ENCODE measurements around the gene ENTR1.

ENTR1 gene

DNA sequence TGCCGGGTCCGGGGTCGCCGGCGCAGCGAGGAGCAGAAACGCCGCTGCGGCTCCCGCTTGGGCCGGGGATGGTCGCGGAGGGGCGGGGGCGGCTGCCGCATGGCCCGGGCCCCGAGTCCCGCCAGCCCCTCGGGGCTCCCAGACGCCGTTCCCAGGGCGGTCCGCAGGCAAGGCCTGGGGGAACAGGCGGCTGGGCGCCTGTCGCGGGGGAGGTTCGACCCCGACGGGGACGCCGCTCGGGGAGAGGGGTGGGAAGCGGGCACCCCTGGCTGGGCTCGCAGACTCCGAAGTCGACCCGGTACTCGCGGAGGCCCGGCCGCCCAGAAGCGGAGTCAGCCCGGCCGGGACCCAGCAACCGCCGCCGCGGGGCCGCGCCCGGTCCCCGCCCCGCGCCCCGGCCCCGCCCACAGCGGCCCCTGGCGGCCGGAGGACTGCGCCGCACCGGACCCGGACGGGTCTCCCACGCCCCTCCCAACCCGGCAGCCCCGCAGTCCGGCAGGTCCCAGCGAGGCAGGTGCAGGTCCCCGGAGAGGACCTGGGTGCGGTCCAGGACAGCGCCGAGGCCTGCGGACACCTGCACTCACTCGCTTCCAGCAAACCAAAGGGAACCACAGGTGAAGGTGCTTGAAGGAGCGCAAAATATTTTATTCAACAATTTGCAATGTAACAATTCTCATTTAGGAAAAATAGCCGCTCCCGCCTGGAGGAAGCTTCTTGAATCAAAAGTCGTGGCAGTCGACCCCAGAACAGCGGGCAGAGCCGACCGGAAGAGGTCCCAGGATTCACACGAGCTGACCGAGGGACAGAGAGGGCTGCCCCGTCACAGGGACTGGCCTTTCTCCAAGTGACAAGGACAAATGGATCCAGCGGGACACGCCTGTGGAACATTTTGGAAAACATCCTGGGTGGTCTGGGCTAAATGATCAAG lies 29.3 kb upstream of the ENTR1 start, which contains the start of gene INPP5E:
INPP5E (minus strand) TSS at position 365 of the 928 bp plus-strand sequence. CDS start 426 bp downstream, outside the sequence.
- no peaks in the 10 kb centered on the region for H3K9me3 ChIP-seq (ENCODE audit: control insufficient read depth in 5 of 5, low read length in 5 of 5)
- peak within 1 kb of the TSS in 4 of 5 donors; percentile 66 to 82 (median 76) for H3K4me3 ChIP-seq (ENCODE audit: low read depth in 1 of 5, low read length in 5 of 5)
- H3K36me3 ChIP-seq (ENCODE audit: control insufficient read depth in 5 of 5, insufficient read depth in 5 of 5, low read length in 5 of 5), result peaks cover 0 to 50% (median 41%) of the 10 kb centered on the region in 5 donors
- no peak within 1 kb of the TSS for H3K27ac ChIP-seq (ENCODE audit: low read depth, low read length)
- H3K9ac ChIP-seq (ENCODE audit: low read length in 5 of 5), result peak within 1 kb of the TSS in 4 of 5 donors; percentile 73 to 83 (median 80)
- H3K4me1 ChIP-seq (ENCODE audit: control insufficient read depth in 5 of 5, insufficient read depth in 5 of 5, low read length in 5 of 5), result peaks cover 9 to 66% (median 51%) of the 10 kb centered on the region in 5 donors
- no peaks in the 10 kb centered on the region for H3K27me3 ChIP-seq (ENCODE audit: control insufficient read depth in 5 of 5, insufficient read depth in 4 of 5, low read length in 5 of 5)

DNA sequence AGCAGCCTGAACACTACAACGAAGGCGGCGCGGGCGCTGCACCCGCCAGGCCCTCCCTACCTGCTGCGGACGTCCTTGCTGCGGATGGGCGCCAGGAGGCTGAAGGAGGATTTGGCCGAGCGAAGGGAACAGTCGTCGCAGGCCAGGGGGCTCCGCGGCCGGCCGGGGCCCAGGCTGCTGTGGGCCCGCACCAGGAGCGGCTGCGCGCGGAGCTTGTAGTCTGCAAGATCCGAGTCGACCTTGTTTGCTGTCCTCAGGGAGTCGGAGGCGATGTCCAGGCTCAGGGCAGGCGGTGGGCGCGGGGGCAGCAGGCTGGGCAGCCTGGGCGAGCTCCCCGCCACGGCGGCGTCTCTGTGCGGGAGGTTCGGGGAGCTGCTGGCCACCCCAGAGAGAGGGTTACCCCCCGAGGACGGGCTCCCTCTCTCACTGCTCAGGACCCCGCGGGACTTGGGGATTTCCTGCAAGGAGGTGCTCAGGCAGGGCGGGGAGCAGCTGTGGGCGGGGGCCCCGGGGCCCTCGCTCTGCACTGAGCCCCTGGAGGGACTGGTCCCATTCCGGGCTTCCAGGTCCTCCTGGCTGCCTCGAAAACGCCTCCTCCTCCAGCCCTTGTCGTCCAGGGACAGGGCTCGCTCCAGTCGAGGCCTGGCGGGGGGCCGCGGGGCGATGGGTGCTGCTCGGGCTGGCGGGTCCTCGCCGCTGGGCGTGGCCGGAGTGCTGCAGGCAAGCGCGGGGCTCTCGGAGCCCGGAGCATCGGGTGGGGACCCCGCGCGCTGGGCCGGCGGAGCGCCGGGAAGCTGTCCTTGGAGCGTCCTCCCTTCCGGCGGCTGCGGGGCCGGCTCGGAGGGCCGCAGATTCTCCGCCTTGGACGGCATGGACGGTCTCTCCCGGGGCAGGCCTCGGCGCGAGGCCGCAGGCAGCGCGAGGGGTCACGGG lies 28.4 kb upstream of the ENTR1 start:
- H3K27ac ChIP-seq (ENCODE audit: low read depth, low read length), result no peak overlapping the region
- peak overlapping the region in 4 of 5 donors; percentile 66 to 82 (median 76) for H3K4me3 ChIP-seq (ENCODE audit: low read depth in 1 of 5, low read length in 5 of 5)
- peaks cover 0 to 45% (median 34%) of the 10 kb centered on the region in 5 donors for H3K36me3 ChIP-seq (ENCODE audit: control insufficient read depth in 5 of 5, insufficient read depth in 5 of 5, low read length in 5 of 5)
- no peaks in the 10 kb centered on the region for H3K27me3 ChIP-seq (ENCODE audit: control insufficient read depth in 5 of 5, insufficient read depth in 4 of 5, low read length in 5 of 5)
- H3K4me1 ChIP-seq (ENCODE audit: control insufficient read depth in 5 of 5, insufficient read depth in 5 of 5, low read length in 5 of 5), result peaks cover 9 to 66% (median 51%) of the 10 kb centered on the region in 5 donors
- H3K9ac ChIP-seq (ENCODE audit: low read length in 5 of 5), result peak overlapping the region in 4 of 5 donors; percentile 73 to 83 (median 80)
- H3K9me3 ChIP-seq (ENCODE audit: control insufficient read depth in 5 of 5, low read length in 5 of 5), result no peaks in the 10 kb centered on the region

GRCh38 chr9:136437839-136438547 lies 27.6 kb upstream of the ENTR1 start:
- H3K9ac ChIP-seq (ENCODE audit: low read length in 5 of 5), result peak overlapping the region; percentile 38 to 83 (median 79)
- H3K27me3 ChIP-seq (ENCODE audit: control insufficient read depth in 5 of 5, insufficient read depth in 4 of 5, low read length in 5 of 5), result no peaks in the 10 kb centered on the region
- no peaks in the 10 kb centered on the region for H3K9me3 ChIP-seq (ENCODE audit: control insufficient read depth in 5 of 5, low read length in 5 of 5)
- H3K4me3 ChIP-seq (ENCODE audit: low read depth in 1 of 5, low read length in 5 of 5), result peak overlapping the region; percentile 63 to 82 (median 75)
- peaks cover 0 to 41% (median 29%) of the 10 kb centered on the region in 5 donors for H3K36me3 ChIP-seq (ENCODE audit: control insufficient read depth in 5 of 5, insufficient read depth in 5 of 5, low read length in 5 of 5)
- H3K4me1 ChIP-seq (ENCODE audit: control insufficient read depth in 5 of 5, insufficient read depth in 5 of 5, low read length in 5 of 5), result peaks cover 9 to 64% (median 51%) of the 10 kb centered on the region in 5 donors
- H3K27ac ChIP-seq (ENCODE audit: low read depth, low read length), result no peak overlapping the region

DNA sequence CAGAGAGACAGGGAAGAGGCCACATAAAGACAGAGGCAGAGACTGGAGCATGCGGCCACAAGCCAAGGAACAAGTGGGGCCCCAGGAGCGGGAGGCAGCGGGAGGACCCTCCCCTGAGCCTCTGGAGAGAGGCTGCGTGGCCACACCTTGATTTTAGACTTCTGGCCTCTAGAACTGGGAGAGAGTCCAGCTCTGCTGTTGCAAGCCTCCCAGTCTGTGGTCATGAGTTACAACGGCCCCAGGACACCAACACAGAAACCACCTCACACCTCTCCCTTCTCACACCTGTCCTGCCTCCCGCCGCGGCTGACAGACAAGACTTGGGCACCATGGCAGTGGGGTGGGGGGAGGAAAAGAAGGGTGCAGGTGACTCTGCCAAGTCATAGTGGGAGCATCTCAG lies 27.0 kb upstream of the ENTR1 start:
- Histone ChIP-seq H3K36me3 (ENCODE audit: control insufficient read depth in 5 of 5, insufficient read depth in 5 of 5, low read length in 5 of 5) (peaks cover 0 to 41% (median 29%) of the 10 kb centered on the region in 5 donors), H3K9ac (ENCODE audit: low read length in 5 of 5) (peak overlapping the region in 4 of 5 donors; percentile 25 to 58 (median 54)), H3K27ac (ENCODE audit: low read depth, low read length) (peak overlapping the region; percentile 16), H3K4me1 (ENCODE audit: control insufficient read depth in 5 of 5, insufficient read depth in 5 of 5, low read length in 5 of 5) (peaks cover 9 to 59% (median 49%) of the 10 kb centered on the region in 5 donors), H3K27me3 (ENCODE audit: control insufficient read depth in 5 of 5, insufficient read depth in 4 of 5, low read length in 5 of 5) (no peaks in the 10 kb centered on the region), H3K4me3 (ENCODE audit: low read depth in 1 of 5, low read length in 5 of 5) (peak overlapping the region; percentile 63 to 82 (median 75)), H3K9me3 (ENCODE audit: control insufficient read depth in 5 of 5, low read length in 5 of 5) (no peaks in the 10 kb centered on the region)

- Histone ChIP-seq H3K27me3 (ENCODE audit: control insufficient read depth in 5 of 5, insufficient read depth in 4 of 5, low read length in 5 of 5) (no peaks in the 10 kb centered on the region), H3K9me3 (ENCODE audit: control insufficient read depth in 5 of 5, low read length in 5 of 5) (no peaks in the 10 kb centered on the region), H3K4me1 (ENCODE audit: control insufficient read depth in 5 of 5, insufficient read depth in 5 of 5, low read length in 5 of 5) (peaks cover 9 to 47% (median 42%) of the 10 kb centered on the region in 5 donors), H3K36me3 (ENCODE audit: control insufficient read depth in 5 of 5, insufficient read depth in 5 of 5, low read length in 5 of 5) (peaks cover 0 to 36% (median 25%) of the 10 kb centered on the region in 5 donors), H3K9ac (ENCODE audit: low read length in 5 of 5) (peak overlapping the region in 2 of 5 donors; percentile 53 to 56), H3K27ac (ENCODE audit: low read depth, low read length) (no peak overlapping the region), H3K4me3 (ENCODE audit: low read depth in 1 of 5, low read length in 5 of 5) (peak overlapping the region in 2 of 5 donors; percentile 77 to 82)
Observed at GRCh38 chr9:136436055-136436634, 25.7 kb upstream of the ENTR1 start.

- Histone ChIP-seq H3K27me3 (ENCODE audit: control insufficient read depth in 5 of 5, insufficient read depth in 4 of 5, low read length in 5 of 5) (no peaks in the 10 kb centered on the region), H3K27ac (ENCODE audit: low read depth, low read length) (no peak overlapping the region), H3K4me3 (ENCODE audit: low read depth in 1 of 5, low read length in 5 of 5) (no peak overlapping the region), H3K9ac (ENCODE audit: low read length in 5 of 5) (no peak overlapping the region), H3K4me1 (ENCODE audit: control insufficient read depth in 5 of 5, insufficient read depth in 5 of 5, low read length in 5 of 5) (peaks cover 9 to 36% (median 34%) of the 10 kb centered on the region in 5 donors), H3K9me3 (ENCODE audit: control insufficient read depth in 5 of 5, low read length in 5 of 5) (no peaks in the 10 kb centered on the region), H3K36me3 (ENCODE audit: control insufficient read depth in 5 of 5, insufficient read depth in 5 of 5, low read length in 5 of 5) (peaks cover 0 to 43% (median 33%) of the 10 kb centered on the region in 5 donors)
Observed at GRCh38 chr9:136434580-136435169, 24.3 kb upstream of the ENTR1 start.

DNA sequence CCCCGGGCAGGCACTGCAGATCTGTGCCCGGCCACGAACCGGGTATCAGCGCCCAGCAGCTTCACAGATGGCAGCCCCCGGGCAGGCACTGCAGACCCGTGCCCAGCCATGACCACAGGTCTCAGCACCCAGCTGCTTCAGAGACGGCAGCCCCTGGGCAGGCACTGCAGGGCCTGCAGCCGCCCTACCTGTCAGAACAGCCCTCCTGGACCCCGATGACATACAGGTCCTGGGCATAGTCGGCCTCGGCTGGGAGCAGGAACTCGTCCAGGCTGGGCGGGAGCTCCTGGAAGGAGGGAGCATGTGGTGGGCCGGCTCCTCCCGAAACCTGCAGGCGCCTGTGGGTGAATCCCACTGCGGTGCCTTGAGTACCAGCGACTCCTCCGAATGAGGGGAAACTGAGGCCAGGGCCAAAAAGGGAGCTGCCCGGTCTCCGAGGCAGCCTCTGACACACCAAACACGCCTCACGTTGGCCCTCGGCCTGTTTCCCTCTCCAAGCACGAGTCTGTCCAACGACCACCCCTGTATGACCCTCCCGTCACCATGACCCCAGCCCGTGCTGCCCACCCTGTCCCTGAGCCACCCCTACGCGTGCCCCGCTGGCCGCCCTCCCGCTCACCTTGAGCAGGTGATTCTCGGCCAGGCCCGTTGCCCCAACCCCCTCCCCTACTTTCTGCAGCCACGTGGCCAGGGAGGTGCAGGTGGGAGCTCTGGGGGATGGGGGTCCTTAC lies 23.6 kb upstream of the ENTR1 start:
- Histone ChIP-seq H3K9ac (ENCODE audit: low read length in 5 of 5) (no peak overlapping the region), H3K9me3 (ENCODE audit: control insufficient read depth in 5 of 5, low read length in 5 of 5) (no peaks in the 10 kb centered on the region), H3K27ac (ENCODE audit: low read depth, low read length) (no peak overlapping the region), H3K4me1 (ENCODE audit: control insufficient read depth in 5 of 5, insufficient read depth in 5 of 5, low read length in 5 of 5) (peaks cover 9 to 34% (median 31%) of the 10 kb centered on the region in 5 donors), H3K4me3 (ENCODE audit: low read depth in 1 of 5, low read length in 5 of 5) (no peak overlapping the region), H3K27me3 (ENCODE audit: control insufficient read depth in 5 of 5, insufficient read depth in 4 of 5, low read length in 5 of 5) (no peaks in the 10 kb centered on the region), H3K36me3 (ENCODE audit: control insufficient read depth in 5 of 5, insufficient read depth in 5 of 5, low read length in 5 of 5) (peaks cover 0 to 49% (median 40%) of the 10 kb centered on the region in 5 donors)

GRCh38 chr9:136433043-136433715 lies 22.8 kb upstream of the ENTR1 start:
- no peaks in the 10 kb centered on the region for H3K9me3 ChIP-seq (ENCODE audit: control insufficient read depth in 5 of 5, low read length in 5 of 5)
- H3K36me3 ChIP-seq (ENCODE audit: control insufficient read depth in 5 of 5, insufficient read depth in 5 of 5, low read length in 5 of 5), result peaks cover 0 to 53% (median 44%) of the 10 kb centered on the region in 5 donors
- H3K4me3 ChIP-seq (ENCODE audit: low read depth in 1 of 5, low read length in 5 of 5), result no peak overlapping the region

More at GRCh38 chr9:136433043-136433715, 22.8 kb upstream of the ENTR1 start:
- H3K9ac ChIP-seq (ENCODE audit: low read length in 5 of 5), result no peak overlapping the region
- H3K27me3 ChIP-seq (ENCODE audit: control insufficient read depth in 5 of 5, insufficient read depth in 4 of 5, low read length in 5 of 5), result no peaks in the 10 kb centered on the region
- H3K4me1 ChIP-seq (ENCODE audit: control insufficient read depth in 5 of 5, insufficient read depth in 5 of 5, low read length in 5 of 5), result peaks cover 9 to 26% (median 22%) of the 10 kb centered on the region in 5 donors
- no peak overlapping the region for H3K27ac ChIP-seq (ENCODE audit: low read depth, low read length)

Measured in subcutaneous abdominal adipose tissue (tissue), 5 donors.